ENCODE data around the gene ABCA2.
A peak's percentile ranks its signal among the peaks of the same experiment; 100 is the strongest.

ABCA2 gene

DNA sequence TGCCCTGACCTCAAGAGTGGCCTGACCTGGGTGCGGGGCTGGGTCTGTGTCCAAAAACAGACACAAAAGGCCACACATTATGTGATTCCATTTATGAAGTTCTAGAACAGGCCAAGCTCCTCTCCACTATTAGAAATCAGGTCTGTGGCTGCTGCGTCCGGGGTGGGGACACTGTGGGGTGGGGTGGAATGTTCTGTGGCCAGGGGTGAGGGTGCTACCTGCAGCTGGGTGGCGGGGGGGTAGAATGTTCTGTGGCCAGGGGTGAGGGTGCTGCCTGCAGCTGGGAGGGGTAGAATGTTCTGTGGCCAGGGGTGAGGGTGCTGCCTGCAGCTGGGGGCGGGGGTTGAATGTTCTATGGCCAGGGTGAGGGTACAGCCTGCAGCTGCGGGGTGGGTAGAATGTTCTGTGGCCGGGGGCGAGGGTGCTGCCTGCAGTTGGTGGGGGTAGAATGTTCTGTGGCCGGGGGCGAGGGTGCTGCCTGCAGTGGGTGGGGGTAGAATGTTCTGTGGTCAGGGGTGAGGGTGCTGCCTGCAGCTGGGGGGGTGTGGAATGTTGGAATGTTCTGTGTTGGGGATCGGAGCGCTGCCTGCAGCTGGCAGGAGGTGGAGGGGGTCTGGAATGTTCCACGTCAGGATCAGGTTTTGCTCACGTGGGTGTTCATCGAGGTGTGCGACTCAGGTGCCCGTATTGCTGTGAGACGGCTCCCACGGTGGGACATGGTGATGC lies 67.7 kb downstream of the ABCA2 start:
- no peaks in the 10 kb centered on the region for H3K36me3 Mint-ChIP-seq (ENCODE audit: low read depth)

DNA sequence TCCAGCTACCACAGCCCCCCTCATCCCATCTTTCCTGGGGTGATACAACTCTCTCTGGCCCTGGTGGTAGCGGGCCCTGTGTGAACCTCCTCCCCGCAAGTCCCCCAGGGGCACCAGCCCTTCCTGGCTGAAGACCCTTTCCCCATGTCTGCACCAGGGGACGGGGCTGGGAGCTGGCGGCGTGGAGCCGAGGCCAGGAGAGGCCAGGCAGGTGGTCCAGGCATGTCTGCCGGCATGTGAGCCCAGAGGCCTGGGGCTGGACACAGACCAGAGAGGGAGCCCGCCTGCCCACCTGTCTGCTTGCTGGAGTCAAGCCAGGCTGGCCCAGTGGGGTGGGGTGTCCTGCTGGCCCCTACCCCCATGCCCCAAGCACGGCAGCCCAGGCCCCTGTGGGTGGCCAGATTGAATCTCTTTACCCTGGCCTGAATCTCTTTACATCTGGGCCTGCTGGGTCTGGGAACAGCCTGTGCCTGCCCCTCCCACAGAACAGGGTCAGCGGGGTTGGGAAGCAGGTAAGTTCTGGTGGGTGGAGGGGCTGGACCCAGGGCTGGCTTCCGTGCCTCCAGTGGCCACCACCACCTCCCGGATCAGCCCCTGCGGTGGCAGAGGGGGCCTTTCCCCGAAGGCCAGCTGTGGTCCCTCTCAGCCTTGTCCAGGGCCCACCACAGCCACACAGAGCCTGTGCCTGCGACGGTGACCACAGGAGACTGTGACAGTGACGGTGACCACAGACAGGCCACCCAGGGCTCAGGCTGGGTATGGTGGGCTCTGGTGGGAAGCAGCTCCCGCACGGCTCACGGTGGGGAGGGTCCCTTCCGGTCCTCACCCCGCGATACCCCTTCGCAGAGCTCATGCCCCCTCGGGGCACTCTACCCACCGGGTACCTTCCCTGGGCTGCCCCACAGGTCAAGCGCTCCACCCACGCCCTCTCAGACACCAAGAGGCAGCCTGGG lies 68.9 kb downstream of the ABCA2 start:
- Mint-ChIP-seq H3K9me3 (no peaks in the 10 kb centered on the region), H3K4me3 (no peak overlapping the region), H3K27me3 (ENCODE audit: low read depth) (no peaks in the 10 kb centered on the region), H3K4me1 (peaks cover 5% of the 10 kb centered on the region), H3K36me3 (ENCODE audit: low read depth) (no peaks in the 10 kb centered on the region), H3K27ac (no peak overlapping the region)
- TF ChIP-seq, protein P1, sequence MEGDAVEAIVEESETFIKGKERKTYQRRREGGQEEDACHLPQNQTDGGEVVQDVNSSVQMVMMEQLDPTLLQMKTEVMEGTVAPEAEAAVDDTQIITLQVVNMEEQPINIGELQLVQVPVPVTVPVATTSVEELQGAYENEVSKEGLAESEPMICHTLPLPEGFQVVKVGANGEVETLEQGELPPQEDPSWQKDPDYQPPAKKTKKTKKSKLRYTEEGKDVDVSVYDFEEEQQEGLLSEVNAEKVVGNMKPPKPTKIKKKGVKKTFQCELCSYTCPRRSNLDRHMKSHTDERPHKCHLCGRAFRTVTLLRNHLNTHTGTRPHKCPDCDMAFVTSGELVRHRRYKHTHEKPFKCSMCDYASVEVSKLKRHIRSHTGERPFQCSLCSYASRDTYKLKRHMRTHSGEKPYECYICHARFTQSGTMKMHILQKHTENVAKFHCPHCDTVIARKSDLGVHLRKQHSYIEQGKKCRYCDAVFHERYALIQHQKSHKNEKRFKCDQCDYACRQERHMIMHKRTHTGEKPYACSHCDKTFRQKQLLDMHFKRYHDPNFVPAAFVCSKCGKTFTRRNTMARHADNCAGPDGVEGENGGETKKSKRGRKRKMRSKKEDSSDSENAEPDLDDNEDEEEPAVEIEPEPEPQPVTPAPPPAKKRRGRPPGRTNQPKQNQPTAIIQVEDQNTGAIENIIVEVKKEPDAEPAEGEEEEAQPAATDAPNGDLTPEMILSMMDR (IDR thresholded peaks at IDR 0.05; ENCODE audit: unreplicated experiment in 3 of 3), result no peak

More for the DNA sequence above, 67.7 kb downstream of the ABCA2 start:
- Mint-ChIP-seq H3K27me3 (ENCODE audit: low read depth) (no peaks in the 10 kb centered on the region), H3K9me3 (no peaks in the 10 kb centered on the region), H3K4me3 (no peak overlapping the region), H3K4me1 (peaks cover 5% of the 10 kb centered on the region), H3K27ac (peak overlapping the region in 1 of 3 experiments; percentile 55)
- TF ChIP-seq, protein P1 (IDR thresholded peaks at IDR 0.05; ENCODE audit: unreplicated experiment in 3 of 3), result no peak

DNA sequence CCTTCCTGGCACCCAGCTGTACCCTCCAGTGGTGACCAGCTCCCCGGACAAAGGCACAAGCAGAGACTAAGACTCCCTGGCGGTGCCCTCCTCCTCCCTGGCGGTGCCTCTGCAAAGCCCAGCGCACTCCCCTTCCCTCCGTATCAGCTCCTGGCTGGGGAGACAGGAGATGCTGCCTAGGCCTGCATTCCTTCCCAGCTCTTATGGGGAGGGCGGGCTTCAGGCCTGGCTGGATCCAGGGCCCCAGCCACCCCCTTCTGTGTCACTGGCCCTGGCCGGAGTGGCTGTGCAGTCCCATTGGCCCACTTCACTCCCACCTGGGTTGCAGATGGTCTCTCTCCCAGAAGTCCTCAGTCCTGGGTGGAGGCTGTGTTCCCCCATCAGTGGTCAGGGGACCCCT lies 69.6 kb downstream of the ABCA2 start:
- H3K27ac Mint-ChIP-seq, result no peak overlapping the region
- peaks cover 5% of the 10 kb centered on the region for H3K4me1 Mint-ChIP-seq
- no peaks in the 10 kb centered on the region for H3K36me3 Mint-ChIP-seq (ENCODE audit: low read depth)
- TF ChIP-seq, protein P1 (IDR thresholded peaks at IDR 0.05; ENCODE audit: unreplicated experiment in 3 of 3), result no peak
- H3K4me3 Mint-ChIP-seq, result no peak overlapping the region
- no peaks in the 10 kb centered on the region for H3K9me3 Mint-ChIP-seq
- no peaks in the 10 kb centered on the region for H3K27me3 Mint-ChIP-seq (ENCODE audit: low read depth)

DNA sequence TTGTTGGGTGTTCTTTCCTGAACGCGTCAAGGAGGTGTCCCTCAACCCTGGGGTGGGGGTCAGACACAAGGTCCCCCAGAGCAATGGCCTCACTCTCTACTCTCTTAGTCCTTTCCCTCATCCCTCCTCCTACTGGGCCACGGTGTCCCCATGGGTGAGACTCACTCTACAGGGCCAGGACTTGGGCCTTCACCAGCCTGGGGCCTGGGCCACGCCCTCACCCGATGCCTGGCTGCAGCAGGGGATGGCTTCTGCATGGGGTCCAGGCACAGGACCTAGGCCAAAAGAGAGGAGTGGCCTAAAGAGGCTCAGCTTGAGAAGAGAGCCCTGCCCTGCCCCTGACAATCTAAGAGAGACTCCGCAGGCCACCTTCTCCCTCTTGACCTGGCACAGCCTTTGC lies 70.1 kb downstream of the ABCA2 start:
- TF ChIP-seq, protein P1 (IDR thresholded peaks at IDR 0.05; ENCODE audit: unreplicated experiment in 3 of 3), result no peak
- Mint-ChIP-seq H3K4me1 (peaks cover 2% of the 10 kb centered on the region), H3K9me3 (no peaks in the 10 kb centered on the region), H3K36me3 (ENCODE audit: low read depth) (no peaks in the 10 kb centered on the region), H3K4me3 (no peak overlapping the region), H3K27ac (no peak overlapping the region), H3K27me3 (ENCODE audit: low read depth) (no peaks in the 10 kb centered on the region)

DNA sequence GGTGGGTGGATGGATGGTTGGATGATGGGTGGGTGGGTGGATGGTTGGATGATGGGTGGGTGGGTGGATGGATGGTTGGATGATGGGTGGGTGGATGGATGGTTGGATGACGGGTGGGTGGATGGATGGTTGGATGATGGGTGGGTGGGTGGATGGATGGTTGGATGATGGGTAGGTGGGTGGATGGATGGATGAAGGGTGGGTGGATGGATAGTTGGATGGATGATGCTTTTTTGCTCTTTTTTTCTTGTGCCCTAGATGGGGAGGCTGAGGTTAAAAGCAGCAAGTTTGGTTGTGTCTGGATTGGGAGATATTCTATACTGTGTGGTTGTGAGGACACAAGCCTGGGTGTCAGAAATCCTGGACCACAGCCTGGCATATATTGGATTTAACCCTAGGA lies 70.6 kb downstream of the ABCA2 start:
- TF ChIP-seq, protein P1 (IDR thresholded peaks at IDR 0.05; ENCODE audit: unreplicated experiment in 3 of 3), result no peak
- no peaks in the 10 kb centered on the region for H3K36me3 Mint-ChIP-seq (ENCODE audit: low read depth)
- no peaks in the 10 kb centered on the region for H3K9me3 Mint-ChIP-seq
- H3K4me1 Mint-ChIP-seq, result no peaks in the 10 kb centered on the region
- H3K27me3 Mint-ChIP-seq (ENCODE audit: low read depth), result no peaks in the 10 kb centered on the region
- no peak overlapping the region for H3K27ac Mint-ChIP-seq
- no peak overlapping the region for H3K4me3 Mint-ChIP-seq

Data from nephron (organoid).